Neural progenitor cell (in vitro differentiated cells): Measurements from ENCODE around the gene RAN. TPM values are rescaled to one million over a fixed set of nuclear protein-coding genes. Genes with fewer than 3 reads are reported as not detected.
A peak's percentile ranks its signal among the peaks of the same experiment; 100 is the strongest.
"Not testable (repeated sequence)": the region's sequence is repeated elsewhere in the genome, so short reads cannot be mapped to it uniquely, and the experiment has no call there.

Experiments
- DNase-seq: peaks from one replicate; pipeline ENCODE4 v3.0.0-alpha.2; 2016; ENCODE audit warnings: low spot score
- H2AFZ ChIP-seq: fragments of 200-600 bp; sonication (generic); replicated peaks from 2 replicates; pipeline ENCODE4 v1.6.1; 2016; ENCODE audit warnings: antibody characterized with exemption
- H3F3A ChIP-seq: fragments of 200-600 bp; sonication (generic); 2 replicates; pipeline ENCODE4 v1.6.1; 2016; ENCODE audit warnings: antibody characterized with exemption, low read depth
- H3K27ac ChIP-seq: fragments of 200-600 bp; sonication (generic); 2 replicates; pipeline ENCODE4 v1.5.1; 2016; ENCODE audit warnings: mild to moderate bottlenecking
- H3K27me3 ChIP-seq: fragments of 200-600 bp; sonication (generic); 2 replicates; pipeline ENCODE4 v1.6.1; 2016; ENCODE audit warnings: mild to moderate bottlenecking, moderate library complexity
- H3K36me3 ChIP-seq: fragments of 200-600 bp; sonication (generic); 2 replicates; pipeline ENCODE4 v1.5.1; 2016
- H3K4me1 ChIP-seq: fragments of 200-600 bp; sonication (generic); 2 replicates; pipeline ENCODE4 v1.6.1; 2016; ENCODE audit warnings: mixed run types
- H3K4me2 ChIP-seq: fragments of 200-600 bp; sonication (generic); 2 replicates; pipeline ENCODE4 v1.6.1; 2016
- H3K4me3 ChIP-seq: fragments of 200-600 bp; sonication (generic); 2 replicates; pipeline ENCODE4 v1.5.1; 2016
- H3K79me2 ChIP-seq: fragments of 200-600 bp; sonication (generic); 2 replicates; pipeline ENCODE4 v1.6.1; 2016; ENCODE audit warnings: low read depth
- H3K9ac ChIP-seq: fragments of 200-600 bp; sonication (generic); 2 replicates; pipeline ENCODE4 v1.6.1; 2016
- H3K9me3 ChIP-seq: fragments of 200-600 bp; sonication (generic); 2 replicates; pipeline ENCODE4 v1.5.1; 2016; ENCODE audit warnings: low read depth
- H4K20me1 ChIP-seq: fragments of 200-600 bp; sonication (generic); 2 replicates; pipeline ENCODE4 v1.6.1; 2016; ENCODE audit warnings: low read depth
- H3K27ac Mint-ChIP-seq: 3 replicates; pipeline ENCODE4 v1.8.0; 2021; ENCODE audit warnings: mixed read lengths
- H3K27me3 Mint-ChIP-seq: 2 replicates; pipeline ENCODE4 v1.8.0; 2022; ENCODE audit warnings: low read depth, mild to moderate bottlenecking, inconsistent platforms, moderate library complexity, mixed read lengths; ENCODE audit not compliant: insufficient read depth
- H3K36me3 Mint-ChIP-seq: 3 replicates; pipeline ENCODE4 v1.8.0; 2021; ENCODE audit warnings: mixed read lengths
- H3K4me1 Mint-ChIP-seq: 3 replicates; pipeline ENCODE4 v1.8.0; 2021; ENCODE audit warnings: mixed read lengths
- H3K4me3 Mint-ChIP-seq: 3 replicates; pipeline ENCODE4 v1.8.0; 2021; ENCODE audit warnings: mild to moderate bottlenecking, moderate library complexity, mixed read lengths
- H3K9me3 Mint-ChIP-seq: 3 replicates; pipeline ENCODE4 v1.8.0; 2020; ENCODE audit warnings: mixed read lengths
- EZH2 ChIP-seq: fragments of 200-600 bp; sonication (generic); IDR thresholded peaks from 2 replicates; pipeline ENCODE4 v1.6.1; 2017; ENCODE audit warnings: antibody characterized with exemption, mild to moderate bottlenecking, moderate library complexity
- EZH2phosphoT487 ChIP-seq: fragments of 200-600 bp; sonication (generic); IDR thresholded peaks from 2 replicates; pipeline ENCODE4 v1.6.1; 2017; ENCODE audit warnings: antibody characterized with exemption
- total RNA-seq: library from RNA; depleted of rRNA; stranded (reverse); fragments of >200 nt; gene quantifications from 2 replicates; pipeline ENCODE4 v1.2.3, GENCODE V29; 2015; ENCODE audit warnings: low replicate concordance
- TF ChIP-seq, protein P1 (sequence below): fragments of 200-600 bp; sonication (generic); IDR thresholded peaks from 2 replicates; pipeline ENCODE4 v1.5.1; 2017; ENCODE audit warnings: antibody characterized with exemption, mild to moderate bottlenecking

RAN gene
- total RNA-seq, 1 donor from 2014 or later = 1,370 TPM

DNA sequence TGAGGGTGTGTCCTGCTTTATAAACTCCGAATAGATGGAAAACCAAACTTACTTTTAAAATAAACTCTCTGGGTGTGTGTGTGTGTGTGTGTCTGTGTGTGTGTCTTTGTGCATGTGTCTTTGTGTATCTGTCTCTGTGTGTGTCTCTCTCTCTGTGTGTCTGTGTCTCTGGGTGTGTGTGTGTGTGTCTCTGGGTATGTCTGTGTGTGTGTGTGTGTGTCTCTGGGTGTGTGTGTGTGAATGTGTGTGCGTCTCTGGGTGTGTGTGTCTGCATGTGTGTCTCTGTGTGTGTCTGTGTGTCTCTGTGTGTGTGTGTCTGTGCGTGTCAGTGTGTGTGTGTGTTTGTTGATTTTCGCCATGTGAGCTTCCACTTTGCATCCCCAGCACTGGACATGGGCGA lies 9.2 kb downstream of the RAN start:
- no peak overlapping the region for H2AFZ ChIP-seq
- H3K27ac ChIP-seq = no peak overlapping the region
- Mint-ChIP-seq H3K4me1 (peaks cover 12% of the 10 kb centered on the region), H3K27ac (peak overlapping the region; percentile 8), H3K9me3 (no peaks in the 10 kb centered on the region), H3K27me3 (peaks cover 6% of the 10 kb centered on the region), H3K4me3 (no peak overlapping the region), H3K36me3 (peaks cover 8% of the 10 kb centered on the region)
- peaks cover 39% of the 10 kb centered on the region for H3F3A ChIP-seq
- H3K9me3 ChIP-seq = no peaks in the 10 kb centered on the region
- peaks cover 7% of the 10 kb centered on the region for H3K79me2 ChIP-seq
- TF ChIP-seq EZH2phosphoT487 = no peak
- no peak for TF ChIP-seq EZH2
- TF ChIP-seq, protein P1, sequence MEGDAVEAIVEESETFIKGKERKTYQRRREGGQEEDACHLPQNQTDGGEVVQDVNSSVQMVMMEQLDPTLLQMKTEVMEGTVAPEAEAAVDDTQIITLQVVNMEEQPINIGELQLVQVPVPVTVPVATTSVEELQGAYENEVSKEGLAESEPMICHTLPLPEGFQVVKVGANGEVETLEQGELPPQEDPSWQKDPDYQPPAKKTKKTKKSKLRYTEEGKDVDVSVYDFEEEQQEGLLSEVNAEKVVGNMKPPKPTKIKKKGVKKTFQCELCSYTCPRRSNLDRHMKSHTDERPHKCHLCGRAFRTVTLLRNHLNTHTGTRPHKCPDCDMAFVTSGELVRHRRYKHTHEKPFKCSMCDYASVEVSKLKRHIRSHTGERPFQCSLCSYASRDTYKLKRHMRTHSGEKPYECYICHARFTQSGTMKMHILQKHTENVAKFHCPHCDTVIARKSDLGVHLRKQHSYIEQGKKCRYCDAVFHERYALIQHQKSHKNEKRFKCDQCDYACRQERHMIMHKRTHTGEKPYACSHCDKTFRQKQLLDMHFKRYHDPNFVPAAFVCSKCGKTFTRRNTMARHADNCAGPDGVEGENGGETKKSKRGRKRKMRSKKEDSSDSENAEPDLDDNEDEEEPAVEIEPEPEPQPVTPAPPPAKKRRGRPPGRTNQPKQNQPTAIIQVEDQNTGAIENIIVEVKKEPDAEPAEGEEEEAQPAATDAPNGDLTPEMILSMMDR = no peak
- no peak overlapping the region for H3K9ac ChIP-seq
- no peak for DNase-seq
- no peak overlapping the region for H3K4me2 ChIP-seq
- H3K4me1 ChIP-seq = no peaks in the 10 kb centered on the region
- no peak overlapping the region for H3K4me3 ChIP-seq
- peaks cover 36% of the 10 kb centered on the region for H4K20me1 ChIP-seq
- peaks cover 10% of the 10 kb centered on the region for H3K36me3 ChIP-seq
- no peaks in the 10 kb centered on the region for H3K27me3 ChIP-seq

DNA sequence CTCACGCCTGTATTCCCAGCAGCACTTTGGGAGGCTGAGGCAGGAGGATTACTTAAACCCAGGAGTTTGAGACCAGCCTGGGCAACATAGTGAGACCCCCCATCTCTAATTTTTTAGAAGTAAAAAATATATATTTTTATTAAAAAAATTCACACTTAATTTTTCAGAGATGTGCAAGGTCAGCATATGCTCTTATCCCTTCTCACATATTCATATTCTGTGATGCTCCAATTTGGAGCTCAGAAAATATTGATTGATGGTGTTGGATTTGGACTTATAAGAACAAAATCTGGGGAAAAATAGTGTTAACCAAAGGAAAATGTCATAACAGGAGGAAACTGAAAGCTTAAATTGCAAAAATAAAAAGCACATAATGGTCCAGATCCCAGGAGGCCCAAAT lies 9.7 kb downstream of the RAN start:
- Histone ChIP-seq H3K79me2 (peaks cover 2% of the 10 kb centered on the region), H3K4me2 (no peak overlapping the region), H3K9ac (no peak overlapping the region), H3K27me3 (no peaks in the 10 kb centered on the region), H2AFZ (no peak overlapping the region), H3K4me1 (no peaks in the 10 kb centered on the region), H3K9me3 (no peaks in the 10 kb centered on the region), H3K4me3 (no peak overlapping the region), H3K27ac (no peak overlapping the region), H3F3A (peaks cover 34% of the 10 kb centered on the region), H4K20me1 (peaks cover 31% of the 10 kb centered on the region), H3K36me3 (peaks cover 5% of the 10 kb centered on the region)
- no peaks in the 10 kb centered on the region for H3K9me3 Mint-ChIP-seq
- no peak for DNase-seq
- peaks cover 3% of the 10 kb centered on the region for H3K36me3 Mint-ChIP-seq
- peaks cover 12% of the 10 kb centered on the region for H3K4me1 Mint-ChIP-seq
- H3K27me3 Mint-ChIP-seq = peaks cover 6% of the 10 kb centered on the region
- H3K4me3 Mint-ChIP-seq = no peak overlapping the region
- H3K27ac Mint-ChIP-seq = no peak overlapping the region
- TF ChIP-seq EZH2 (no peak), EZH2phosphoT487 (no peak)
- TF ChIP-seq, protein P1 = no peak

DNA sequence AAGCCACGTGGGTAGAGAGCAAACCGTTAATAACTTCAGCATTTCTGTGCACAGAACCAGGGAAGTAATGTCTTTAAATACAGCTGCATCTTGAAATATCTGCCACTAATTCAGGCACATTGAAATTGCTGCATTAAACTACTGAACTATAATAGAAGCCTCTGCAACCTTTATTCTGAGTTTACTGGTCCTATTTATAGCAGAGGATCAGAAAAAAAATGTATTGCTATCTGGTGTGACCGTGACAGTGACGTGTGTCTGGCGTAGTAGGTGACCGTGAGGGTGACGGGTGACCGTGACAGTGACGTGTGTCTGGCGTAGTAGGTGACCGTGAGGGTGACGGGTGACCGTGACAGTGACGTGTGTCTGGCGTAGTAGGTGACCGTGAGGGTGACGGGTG lies 15.3 kb downstream of the RAN start:
- H3K36me3 ChIP-seq, H2AFZ ChIP-seq, H3K4me3 ChIP-seq, DNase-seq, H3K79me2 ChIP-seq, H3K27ac ChIP-seq, H4K20me1 ChIP-seq, H3K4me1 ChIP-seq, H3K27me3 Mint-ChIP-seq, H3F3A ChIP-seq, H3K9me3 ChIP-seq, H3K9me3 Mint-ChIP-seq, H3K9ac ChIP-seq, H3K4me3 Mint-ChIP-seq, H3K4me1 Mint-ChIP-seq, H3K36me3 Mint-ChIP-seq, H3K27ac Mint-ChIP-seq, H3K4me2 ChIP-seq, H3K27me3 ChIP-seq: not testable (repeated sequence)

DNA sequence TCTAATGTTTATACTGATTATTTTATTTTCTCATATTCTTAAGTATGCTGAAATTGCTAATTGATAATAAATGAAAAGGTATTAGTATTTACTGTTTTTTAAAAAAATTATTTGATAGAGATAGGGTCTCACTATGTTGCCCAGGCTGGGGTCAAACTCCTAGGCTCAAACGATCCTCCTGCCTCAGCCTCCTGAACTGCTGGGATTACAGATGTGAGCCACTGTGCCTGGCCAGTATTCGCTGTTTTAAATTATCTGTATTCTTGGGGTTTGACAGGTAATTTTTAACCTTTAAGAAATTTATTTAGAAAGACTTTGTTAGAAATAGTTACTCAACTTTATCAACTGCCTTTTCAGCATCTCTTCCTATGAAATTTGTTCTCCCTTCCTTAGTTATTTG lies 32.2 kb downstream of the RAN start:
- Mint-ChIP-seq H3K27me3 (no peaks in the 10 kb centered on the region), H3K4me3 (no peak overlapping the region), H3K9me3 (no peaks in the 10 kb centered on the region), H3K4me1 (peaks cover 3% of the 10 kb centered on the region), H3K36me3 (no peaks in the 10 kb centered on the region), H3K27ac (no peak overlapping the region)
- H3K9me3 ChIP-seq = no peaks in the 10 kb centered on the region
- no peak overlapping the region for H3K27ac ChIP-seq
- no peaks in the 10 kb centered on the region for H3K36me3 ChIP-seq
- TF ChIP-seq EZH2 = no peak
- TF ChIP-seq EZH2phosphoT487 = no peak
- TF ChIP-seq, protein P1 = no peak
- no peak overlapping the region for H3K9ac ChIP-seq
- no peaks in the 10 kb centered on the region for H3F3A ChIP-seq
- H4K20me1 ChIP-seq = no peaks in the 10 kb centered on the region
- no peak for DNase-seq
- H3K79me2 ChIP-seq = no peaks in the 10 kb centered on the region
- no peak overlapping the region for H3K4me2 ChIP-seq
- no peak overlapping the region for H3K4me3 ChIP-seq
- H2AFZ ChIP-seq = no peak overlapping the region
- no peaks in the 10 kb centered on the region for H3K27me3 ChIP-seq
- no peaks in the 10 kb centered on the region for H3K4me1 ChIP-seq

DNA sequence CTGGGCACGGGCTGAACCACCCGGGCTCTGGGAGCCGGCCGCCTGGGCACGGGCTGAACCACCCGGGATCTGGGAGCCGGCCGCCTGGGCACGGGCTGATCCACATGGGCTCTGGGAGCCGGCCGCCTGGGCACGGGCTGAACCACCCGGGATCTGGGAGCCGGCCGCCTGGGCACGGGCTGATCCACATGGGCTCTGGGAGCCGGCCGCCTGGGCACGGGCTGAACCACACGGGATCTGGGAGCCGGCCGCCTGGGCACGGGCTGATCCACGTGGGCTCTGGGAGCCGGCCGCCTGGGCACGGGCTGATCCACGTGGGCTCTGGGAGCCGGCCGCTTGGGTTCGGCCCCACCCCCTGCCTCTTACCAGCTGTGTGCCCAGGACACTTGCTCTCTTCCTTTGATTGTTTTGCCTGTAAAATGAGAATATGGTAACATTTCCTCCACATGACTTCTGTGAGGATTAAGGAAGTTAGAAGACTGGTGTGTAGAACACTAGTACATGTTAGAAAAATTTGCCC lies 33.1 kb downstream of the RAN start:
- H3K4me2 ChIP-seq, H3K4me3 Mint-ChIP-seq, H3K4me1 ChIP-seq, H3K4me3 ChIP-seq, H3K27ac Mint-ChIP-seq, H3K36me3 Mint-ChIP-seq, H2AFZ ChIP-seq, H3K9me3 ChIP-seq, H3K27me3 Mint-ChIP-seq, H3K4me1 Mint-ChIP-seq, H4K20me1 ChIP-seq, H3F3A ChIP-seq, H3K27ac ChIP-seq, DNase-seq, H3K79me2 ChIP-seq, H3K9ac ChIP-seq, H3K27me3 ChIP-seq, H3K36me3 ChIP-seq, H3K9me3 Mint-ChIP-seq: not testable (repeated sequence)
